GM18870 (cell line): ENCODE results near the gene TAF11.
"Not testable (repeated sequence)": the region's sequence is repeated elsewhere in the genome, so short reads cannot be mapped to it uniquely, and the experiment has no call there.

Experiments
- ATAC-seq: cut with Tn5 transposase; IDR thresholded peaks from one replicate; pipeline ENCODE4 v1.9.1; 2021; ENCODE audit warnings: moderate library complexity; ENCODE audit not compliant: unreplicated experiment

TAF11 gene

DNA sequence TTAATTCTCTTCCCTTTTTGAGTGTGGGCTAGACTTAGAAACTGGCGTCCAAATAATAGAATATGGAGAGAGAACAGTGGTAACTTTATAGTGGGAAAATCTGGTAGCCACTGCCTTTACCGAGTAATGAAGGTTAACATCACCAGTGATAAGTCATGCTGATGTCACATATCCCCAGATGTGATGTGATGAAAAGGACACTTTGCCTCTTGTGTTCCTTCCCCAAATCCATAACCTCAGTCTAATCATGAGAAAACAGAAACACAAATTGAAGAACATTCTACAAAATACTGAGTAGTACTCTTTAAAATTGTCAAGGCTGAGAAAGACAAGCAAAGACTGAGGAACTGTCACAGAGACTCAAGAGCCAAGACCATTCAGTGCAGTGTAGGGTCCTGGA is 19.0 kb upstream of the TAF11 start:
- ATAC-seq: no peak

GRCh38 chr6:34904990-34905613 is 17.3 kb upstream of the TAF11 start:
- no peak for ATAC-seq

GRCh38 chr6:34901930-34902329 is 14.1 kb upstream of the TAF11 start:
- ATAC-seq: no peak

- no peak for ATAC-seq
Observed at GRCh38 chr6:34900321-34901031, 12.6 kb upstream of the TAF11 start.

DNA sequence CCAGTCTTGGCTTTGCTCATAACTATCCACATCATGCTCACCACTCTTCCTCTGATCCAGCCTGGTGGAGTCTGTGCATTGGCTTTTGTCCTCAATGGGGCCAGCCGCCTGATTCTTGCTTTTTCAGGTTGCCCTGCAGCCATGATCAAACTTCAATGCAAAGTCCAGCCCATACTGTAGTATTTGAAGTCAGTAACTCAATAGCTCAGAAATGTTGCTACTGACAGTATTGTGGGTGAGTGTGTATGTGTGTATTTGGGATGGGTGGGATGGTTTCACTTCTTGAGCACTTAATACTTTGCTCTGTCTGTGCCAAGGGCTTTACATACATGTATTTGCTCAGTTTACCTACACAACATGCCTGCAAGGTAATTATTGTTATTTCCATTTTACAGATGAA is 11.9 kb upstream of the TAF11 start:
- not testable (repeated sequence) for ATAC-seq

DNA sequence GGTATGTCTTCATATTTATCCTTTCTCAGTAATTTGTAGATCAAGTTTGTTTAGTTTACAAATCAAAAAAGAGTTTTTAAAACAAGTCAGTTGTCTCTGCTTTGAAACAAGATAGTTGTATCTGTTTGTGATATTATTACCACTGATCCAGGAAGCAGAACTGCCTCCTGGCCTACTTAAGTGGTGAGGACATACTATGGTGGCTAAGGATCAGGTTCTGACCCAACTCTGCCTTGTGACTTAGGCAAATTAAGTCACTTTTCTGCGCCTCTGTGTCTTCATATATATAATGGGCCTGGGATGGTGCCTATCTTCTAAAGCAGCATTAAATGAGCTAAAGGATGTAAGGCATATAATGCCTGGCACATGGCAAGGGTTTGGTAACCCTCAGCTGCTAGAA is 9.9 kb upstream of the TAF11 start:
- ATAC-seq: no peak

DNA sequence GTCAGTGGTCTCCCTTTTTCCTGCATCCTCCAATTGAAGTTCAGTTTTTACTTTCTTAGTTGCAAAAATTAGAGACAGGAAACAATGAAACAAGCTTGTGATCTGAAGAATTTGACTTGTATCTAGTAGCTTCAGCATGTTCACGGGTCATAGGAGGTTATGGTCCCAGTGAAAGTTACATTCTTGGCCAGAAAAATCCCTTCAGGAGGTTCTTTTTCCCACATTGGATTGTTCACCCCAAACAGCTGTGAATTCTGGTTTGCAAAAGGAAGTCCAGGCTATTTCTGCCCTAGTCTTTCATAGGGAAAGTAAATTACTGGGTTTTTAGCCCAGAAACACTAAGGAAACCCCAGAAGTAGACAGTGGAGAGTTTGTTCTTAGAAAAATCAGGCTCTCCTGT is 9.3 kb upstream of the TAF11 start:
- no peak for ATAC-seq

- ATAC-seq: no peak
Observed at GRCh38 chr6:34894693-34895092, 6.9 kb upstream of the TAF11 start.

GRCh38 chr6:34891296-34891695 is 3.5 kb upstream of the TAF11 start:
- no peak for ATAC-seq

DNA sequence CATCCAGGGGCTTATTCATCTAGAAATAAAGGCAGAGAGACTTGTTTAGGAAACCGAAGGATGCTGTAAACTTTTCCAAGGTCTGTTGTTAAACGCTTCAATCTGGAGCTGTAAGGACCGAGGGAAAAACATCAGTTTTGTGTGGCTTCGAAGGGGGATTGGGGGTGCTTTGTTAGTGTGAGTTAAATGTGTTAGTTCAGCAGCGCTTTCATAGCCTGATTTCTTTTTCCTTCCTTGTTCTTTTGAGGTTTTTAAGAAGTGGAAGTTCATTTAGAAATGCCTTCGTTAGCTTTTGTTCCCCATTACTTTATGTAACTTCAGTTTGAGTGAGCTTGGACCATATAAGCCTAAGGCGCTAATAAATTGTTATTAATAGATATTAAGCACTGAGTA is 2.7 kb upstream of the TAF11 start:
- ATAC-seq: no peak

DNA sequence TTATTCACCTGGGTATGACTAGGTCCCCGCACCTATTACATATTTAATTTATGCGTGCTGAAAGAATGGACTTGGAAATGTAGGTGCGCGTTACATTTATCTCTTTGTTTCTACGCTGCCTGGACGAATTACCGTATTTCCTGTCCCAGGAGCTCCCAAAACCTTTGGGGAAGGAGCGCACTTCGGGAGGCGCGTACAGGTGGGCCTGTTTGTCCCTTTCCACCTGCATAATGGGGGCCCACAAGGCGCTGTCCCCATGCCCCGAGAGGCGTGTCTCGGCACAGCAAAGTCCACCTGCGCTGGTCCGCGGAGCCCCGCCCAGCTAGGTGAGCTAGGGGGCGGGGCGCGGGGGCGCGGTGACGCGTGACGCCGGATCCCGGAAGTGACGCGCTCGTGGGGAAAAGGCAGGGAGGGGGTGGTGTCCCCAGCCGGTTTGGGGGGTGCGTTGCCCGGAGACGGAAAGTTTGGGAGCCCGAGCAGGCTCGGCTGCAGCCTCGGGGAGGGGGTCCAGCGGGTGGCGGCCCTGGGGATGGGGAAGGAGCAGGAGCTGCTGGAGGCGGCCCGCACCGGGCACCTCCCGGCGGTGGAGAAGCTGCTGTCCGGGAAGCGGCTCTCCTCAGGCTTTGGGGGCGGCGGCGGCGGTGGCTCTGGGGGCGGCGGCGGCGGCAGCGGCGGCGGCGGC is 1.2 kb upstream of the TAF11 start, which contains the start of gene ANKS1A:
ANKS1A (plus strand) TSS at position 382 of the 682 bp plus-strand sequence; CDS start at position 530, 148 bp downstream.
- no peak for ATAC-seq

GRCh38 chr6:34888514-34888856 is 643 bp upstream of the TAF11 start:
- ATAC-seq: no peak

DNA sequence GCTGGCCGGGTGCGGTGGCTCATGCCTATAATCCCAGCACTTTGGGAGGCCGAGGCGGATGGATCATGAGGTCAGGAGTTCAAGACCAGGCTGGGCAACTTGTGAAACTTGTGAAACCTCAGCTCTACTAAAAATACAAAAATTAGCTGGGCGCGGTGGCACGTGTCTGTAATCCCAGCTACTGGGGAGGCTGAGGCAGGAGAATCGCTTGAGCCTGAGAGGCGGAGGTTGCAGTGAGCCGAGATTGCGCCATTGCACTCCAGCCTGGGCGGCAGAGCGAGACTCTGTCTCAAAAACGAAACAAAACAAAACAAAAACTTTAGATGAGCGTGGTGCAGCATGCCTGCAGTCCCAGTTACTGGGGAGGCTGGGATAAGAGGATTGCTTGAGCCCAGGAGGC is 2.0 kb downstream of the TAF11 start:
- not testable (repeated sequence) for ATAC-seq

GRCh38 chr6:34884996-34885395 is 2.8 kb downstream of the TAF11 start:
- no peak for ATAC-seq

- not testable (repeated sequence) for ATAC-seq
Observed at GRCh38 chr6:34884073-34884472, 3.8 kb downstream of the TAF11 start.

- ATAC-seq: no peak
Observed at GRCh38 chr6:34877869-34878485, 9.9 kb downstream of the TAF11 start.

DNA sequence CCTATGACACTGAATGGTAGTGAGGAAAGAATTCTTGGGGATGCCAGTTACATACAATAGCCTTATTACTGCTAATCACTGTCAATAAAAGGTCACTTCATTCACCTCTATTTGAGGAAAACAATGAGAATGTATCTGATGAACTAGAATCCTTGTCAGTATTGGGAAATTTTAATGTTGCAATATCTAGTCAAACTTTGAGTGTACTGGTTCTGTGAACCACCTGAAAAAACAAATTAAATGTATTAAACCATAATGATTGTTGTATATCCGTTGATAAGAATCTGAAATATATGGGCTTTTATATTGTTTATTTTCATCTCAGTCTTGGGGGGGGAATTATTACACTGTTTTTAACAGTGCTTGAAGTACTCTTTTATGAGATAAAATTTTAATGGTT is 10.6 kb downstream of the TAF11 start:
- ATAC-seq: no peak

GRCh38 chr6:34876472-34876871 is 11.4 kb downstream of the TAF11 start:
- no peak for ATAC-seq

DNA sequence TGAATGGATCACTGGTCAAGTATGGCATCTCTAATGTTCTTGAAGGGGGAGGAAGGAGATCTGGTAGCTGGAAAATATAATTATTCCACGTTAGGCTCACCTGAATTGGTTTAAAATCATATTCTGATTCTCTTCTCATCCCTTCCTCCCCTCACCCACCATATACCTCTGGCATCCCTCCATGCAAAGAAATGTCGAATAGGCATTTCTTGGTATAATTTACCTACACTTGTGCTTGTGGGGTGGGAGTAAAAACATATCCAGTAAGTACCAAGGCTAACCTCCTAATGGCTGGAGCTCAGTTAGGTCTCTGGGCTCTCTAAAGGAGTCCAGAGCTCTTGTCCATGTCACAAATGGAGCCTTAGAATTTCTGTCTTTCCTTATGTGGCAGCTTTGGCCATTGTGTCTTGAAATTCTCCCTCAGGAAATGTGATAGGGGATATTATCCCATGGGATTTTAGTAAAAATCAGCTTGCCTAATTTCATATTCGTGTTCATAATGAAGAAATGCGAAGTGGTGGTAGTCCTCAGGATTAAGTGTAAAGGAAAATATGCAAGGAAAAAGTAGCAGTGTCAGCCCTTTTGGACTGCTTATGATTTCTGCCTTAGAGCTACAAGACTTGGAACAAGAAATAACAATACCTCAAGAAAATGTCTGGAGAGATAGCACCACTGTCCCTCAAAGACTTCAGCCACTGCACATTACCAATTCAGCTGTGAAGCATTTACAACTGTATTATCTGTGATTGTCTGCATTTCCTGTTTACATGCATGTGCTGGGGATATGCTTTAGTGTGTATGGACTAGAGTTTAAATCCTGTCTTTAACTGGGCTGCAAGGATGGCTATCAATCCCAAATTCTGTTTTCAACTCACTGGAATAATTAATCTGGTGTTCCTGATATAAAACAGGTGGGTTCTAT is 12.3 kb downstream of the TAF11 start:
- no peak for ATAC-seq

DNA sequence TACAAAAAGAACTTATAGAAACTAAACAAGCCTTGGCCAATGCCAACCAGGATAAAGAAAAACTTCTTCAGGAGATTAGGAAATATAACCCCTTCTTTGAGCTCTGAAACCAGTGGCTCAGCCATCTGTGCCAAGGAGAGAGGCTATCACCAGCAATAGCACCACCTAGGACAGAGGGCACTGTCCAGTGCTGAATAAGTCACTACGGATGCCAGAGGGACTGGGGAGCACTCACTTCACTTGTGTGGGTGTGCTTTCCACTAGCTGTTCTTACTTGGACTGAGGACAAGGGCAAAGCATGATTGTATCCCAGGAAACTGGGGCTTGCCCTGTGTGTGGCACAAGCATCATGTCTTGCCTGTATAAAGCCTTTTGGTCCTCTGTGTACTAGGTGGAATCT is 15.5 kb downstream of the TAF11 start:
- ATAC-seq: no peak

GRCh38 chr6:34871853-34872252 is 16.0 kb downstream of the TAF11 start:
- no peak for ATAC-seq
